ENCODE results near the gene ZNF667.

The ZNF667 gene

DNA sequence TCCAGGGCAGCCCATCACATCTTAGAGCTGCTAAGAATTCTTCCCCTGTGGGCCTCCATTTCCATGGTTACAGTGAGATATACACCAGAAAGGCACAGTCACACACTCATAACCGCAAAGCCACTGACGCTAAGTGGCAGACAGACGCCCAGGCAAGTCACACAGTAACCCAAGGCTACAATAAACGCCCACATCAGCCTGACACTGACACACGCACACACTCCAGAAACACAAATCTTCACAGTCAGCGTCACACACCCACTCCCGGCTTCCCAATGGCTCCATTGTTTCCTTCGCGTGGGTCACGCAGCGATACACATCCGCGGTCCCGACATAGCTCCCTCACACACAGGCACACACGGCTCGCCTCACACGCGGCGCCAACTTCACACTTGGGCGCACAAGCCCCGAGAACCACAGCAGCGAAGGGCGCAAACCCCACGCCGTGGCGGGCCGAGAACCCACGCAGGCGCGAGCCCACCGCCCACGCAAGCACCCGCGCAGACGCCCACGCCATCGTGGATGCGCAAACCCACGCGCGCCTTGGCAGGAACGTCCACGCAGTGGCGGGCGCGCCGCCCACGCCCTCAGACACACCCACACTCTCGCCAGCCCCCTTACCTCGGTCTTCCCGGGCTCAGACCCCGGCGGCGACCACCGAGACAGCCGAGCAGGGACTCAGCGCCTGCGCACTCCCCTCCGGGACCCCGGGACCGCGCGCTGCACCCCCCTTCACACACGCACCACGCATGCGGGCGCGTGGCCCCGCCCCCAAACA lies at the start of gene ZNF667:
Gene ZNF667, minus strand, starts transcription at position 695 of the 778 bp plus-strand sequence. CDS start 14,975 bp downstream, outside the sequence.
- peak; percentile 46 for DNase-seq (ENCODE audit: low read depth)

DNA sequence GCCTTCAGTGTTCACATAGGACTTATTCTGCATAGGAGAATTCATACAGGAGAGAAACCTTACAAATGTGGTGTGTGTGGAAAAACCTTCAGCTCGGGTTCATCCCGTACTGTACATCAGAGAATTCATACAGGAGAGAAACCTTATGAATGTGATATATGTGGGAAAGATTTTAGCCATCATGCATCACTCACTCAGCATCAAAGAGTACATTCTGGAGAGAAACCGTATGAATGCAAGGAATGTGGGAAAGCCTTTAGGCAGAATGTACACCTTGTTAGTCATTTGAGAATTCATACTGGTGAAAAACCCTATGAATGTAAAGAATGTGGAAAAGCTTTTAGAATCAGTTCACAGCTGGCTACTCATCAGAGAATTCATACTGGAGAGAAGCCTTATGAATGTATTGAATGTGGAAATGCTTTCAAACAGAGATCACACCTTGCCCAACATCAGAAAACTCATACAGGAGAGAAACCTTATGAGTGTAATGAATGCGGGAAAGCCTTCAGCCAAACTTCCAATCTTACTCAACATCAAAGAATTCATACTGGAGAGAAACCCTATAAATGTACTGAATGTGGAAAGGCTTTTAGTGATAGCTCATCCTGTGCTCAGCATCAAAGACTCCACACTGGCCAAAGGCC lies 48.2 kb upstream of the ZNF667 start:
- DNase-seq (ENCODE audit: low read depth), result no peak

DNA sequence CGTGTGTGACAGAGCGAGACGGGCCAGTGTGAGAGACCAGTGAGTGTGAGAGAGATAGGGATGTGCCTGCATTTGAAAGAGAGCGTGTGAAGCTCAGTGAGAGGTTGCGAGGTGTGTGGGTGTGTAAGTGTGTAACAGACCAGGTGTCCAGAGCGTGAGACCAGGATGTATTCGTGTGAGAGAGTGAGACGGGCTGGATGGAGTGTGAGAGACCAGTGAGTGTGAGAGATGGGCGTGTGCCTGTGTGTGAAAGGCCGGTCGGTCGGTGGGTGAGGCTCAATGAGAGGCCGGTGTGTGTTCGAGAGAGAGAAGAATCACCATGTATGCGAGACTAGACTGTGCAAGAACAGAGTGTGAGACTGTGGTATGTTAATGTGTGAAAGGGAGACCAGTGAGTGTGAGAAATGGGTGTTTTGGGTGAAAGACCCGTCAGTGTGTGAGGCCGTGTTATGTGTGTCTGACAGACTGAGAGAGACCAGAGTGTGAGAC lies 31.2 kb upstream of the ZNF667 start:
- no peak for DNase-seq (ENCODE audit: low read depth)

DNA sequence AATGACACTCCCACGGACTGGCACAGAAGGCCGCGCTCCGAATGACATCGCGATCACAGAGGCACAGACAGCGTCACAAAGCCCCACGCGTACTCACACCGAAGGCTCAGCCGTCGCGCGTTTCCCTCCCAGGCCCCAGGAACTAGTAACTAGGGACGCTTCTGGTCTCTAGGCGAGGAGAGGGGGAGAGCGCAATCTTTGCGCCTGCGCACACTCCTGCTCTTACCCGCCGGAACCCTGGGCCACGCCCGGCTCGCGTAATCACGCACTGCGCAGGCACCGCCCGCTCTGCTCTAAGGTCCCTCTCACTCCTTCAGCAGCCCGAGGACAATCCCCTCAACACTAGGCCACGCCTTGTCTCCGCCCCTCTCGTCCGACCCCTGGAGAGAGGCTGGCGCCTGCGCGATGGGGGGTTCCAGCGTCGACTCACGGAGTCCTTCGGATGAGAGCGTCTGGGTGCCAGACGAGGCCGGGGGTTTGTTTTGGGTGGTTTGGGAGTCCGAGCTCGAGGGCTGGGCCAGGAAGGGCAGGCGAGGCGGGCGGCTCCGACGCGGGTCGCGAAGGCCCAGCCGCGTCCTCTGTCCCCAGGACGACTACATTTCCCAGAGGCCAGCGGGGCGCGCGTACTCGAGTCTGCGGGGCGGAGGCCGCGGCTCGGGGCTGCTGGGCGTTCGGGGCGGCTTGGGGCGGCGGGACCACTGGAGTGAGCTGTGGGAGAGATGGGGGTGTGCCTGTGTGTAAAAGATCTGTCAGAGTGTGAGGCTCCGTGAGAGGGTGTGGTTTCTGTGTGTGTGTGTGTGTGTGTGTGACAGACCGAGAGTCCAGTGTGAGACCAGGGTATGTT lies 30.5 kb upstream of the ZNF667 start, which contains the start of gene ZNF471:
Gene ZNF471, plus strand, starts transcription at position 410 of the 844 bp plus-strand sequence. CDS start 3,717 bp downstream, outside the sequence.
- peak; percentile 98 for DNase-seq (ENCODE audit: low read depth)

DNA sequence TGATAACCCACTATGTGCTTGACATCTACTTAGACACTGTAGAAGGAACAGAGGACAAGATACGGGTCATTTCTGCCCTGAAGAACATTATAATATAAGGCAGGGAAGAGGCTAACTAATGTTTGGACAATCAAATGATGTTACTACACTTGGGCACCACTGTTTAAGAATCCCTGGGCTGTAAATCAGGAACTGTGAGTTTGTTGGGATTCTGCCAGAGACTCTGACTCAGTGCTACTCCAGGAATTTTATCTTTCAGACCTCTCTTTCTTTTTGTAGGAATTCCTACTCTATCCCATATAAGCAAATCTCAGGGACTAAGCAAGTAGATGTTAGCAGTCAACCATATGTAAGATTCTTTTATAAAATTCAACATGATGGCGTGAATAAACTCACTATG lies 27.4 kb upstream of the ZNF667 start:
- DNase-seq (ENCODE audit: low read depth), result no peak

DNA sequence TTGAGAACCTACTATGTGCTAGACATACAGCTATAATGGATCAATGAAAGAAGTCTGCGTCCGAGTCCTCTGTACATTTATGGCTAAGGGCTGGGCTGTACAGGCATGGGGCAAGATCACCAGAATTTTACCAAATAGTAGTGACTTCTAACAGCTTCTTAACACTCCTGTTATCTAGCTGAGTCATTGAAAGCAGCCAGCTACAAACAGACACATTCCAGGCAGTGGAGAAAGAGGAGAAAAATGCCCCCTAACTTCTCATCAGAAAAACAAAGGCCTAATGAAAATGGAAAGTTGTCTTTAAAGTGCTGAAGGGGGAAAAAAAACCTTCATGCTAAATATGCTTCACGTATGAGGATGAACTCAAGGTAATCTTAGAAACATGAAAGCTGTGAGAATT lies 14.3 kb upstream of the ZNF667 start:
- DNase-seq (ENCODE audit: low read depth), result no peak

DNA sequence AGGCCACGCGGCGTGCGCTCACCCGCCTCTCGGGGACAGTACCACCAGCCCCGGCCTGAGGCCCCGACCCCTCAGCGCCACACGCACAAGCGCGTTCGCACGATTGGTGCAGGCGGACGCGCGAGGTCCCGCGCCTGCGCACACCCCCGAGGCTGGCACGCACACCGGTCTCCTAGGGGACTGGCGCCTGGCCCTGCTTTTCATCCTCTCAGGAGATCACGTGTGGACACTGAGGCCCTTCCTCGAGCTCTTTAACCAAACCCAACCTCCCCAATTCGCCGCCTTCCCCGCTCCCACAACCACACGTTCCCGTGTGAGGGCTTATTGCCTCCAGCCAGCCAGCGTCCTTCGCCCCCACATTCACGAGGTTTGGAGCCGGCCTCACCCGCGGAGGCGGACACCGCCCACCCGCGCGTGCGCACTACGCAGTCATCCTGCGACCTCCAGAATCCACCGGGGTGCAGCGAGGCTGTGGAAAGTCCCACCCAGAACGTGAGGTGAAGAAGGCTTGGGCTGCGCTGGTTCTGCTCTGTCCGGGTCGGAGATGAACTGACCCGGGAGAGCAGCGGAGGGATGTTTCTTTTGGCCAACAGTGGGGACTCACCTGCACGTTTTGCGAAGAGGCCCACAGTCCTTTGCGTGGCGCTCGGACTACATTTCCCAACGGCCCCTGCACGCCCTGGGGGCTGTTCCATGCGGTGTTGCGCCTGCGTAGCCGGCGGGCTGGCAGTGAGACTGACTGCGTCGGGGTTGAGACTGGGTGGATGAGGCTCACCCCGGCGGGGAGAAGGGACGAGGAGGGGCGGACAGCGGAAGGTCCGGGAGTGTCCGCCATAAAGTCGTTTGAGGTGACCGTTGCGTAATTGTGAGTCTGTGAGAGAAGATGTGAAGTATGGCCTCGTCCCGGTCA lies 539 bp upstream of the ZNF667 start:
- peak; percentile 94 for DNase-seq (ENCODE audit: low read depth)

DNA sequence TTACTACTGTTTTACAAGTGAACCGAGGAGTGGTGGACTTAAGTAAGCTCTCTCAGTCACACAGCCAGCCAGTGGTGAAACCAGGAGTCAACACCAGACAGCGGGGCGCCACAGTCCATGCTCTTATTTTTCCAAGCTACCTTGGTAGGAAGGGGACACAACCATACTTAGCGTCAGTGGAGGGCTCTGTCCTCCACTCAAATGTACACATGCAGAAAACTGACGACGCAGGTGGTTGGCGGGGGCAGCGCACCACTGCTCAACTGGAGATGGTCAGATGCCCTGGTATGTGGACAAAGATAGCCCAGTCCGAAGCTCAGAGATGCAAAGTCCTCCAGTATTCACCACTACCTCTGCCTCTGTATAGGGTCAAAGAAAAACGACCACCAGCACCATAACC lies 1.1 kb downstream of the ZNF667 start:
- DNase-seq (ENCODE audit: low read depth), result no peak

DNA sequence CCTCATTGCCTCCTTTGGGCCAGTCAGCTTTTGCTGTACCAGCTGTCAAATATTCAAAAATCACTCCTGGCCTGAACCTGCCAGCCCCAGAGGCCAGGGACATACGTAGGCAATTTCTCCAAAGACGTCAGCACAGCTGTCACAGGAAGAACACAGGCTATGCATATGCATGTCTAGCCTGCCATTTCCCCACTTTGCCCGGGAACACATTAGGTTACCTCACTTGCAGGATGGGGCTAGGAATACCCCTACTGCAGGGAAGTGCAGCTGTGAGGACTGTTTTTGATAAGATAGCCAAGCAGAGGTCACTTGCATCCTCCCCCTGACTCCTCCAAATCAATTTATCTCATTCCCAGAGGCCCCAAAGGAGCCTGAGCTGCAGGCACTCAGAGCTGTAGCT lies 2.8 kb downstream of the ZNF667 start:
- no peak for DNase-seq (ENCODE audit: low read depth)

DNA sequence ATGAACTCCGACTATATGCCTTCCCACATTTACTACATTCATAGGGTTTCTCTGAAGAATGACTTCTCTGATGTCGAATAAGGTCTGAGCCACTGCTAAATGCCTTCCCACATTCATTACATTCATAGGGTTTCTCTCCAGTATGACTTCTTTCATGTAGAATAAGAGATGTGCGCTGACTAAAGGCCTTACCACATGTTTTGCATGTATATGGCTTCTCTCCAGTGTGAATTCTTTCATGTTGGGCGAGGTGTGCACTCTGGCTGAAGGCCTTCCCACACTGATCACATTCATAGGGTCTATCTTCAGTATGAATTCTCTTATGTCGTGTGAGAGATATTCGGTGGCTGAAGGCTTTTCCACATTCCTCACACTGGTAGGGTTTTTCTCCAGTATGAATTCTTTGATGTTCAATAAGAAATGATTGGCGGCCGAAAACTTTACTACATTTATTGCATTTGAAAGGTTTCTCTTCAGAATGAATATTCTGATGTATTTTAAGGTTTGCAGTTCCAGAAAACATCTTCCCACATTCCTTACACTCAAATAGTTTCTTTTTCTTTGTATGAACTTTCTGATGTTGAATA lies 35.8 kb downstream of the ZNF667 start:
- DNase-seq (ENCODE audit: low read depth), result no peak

DNA sequence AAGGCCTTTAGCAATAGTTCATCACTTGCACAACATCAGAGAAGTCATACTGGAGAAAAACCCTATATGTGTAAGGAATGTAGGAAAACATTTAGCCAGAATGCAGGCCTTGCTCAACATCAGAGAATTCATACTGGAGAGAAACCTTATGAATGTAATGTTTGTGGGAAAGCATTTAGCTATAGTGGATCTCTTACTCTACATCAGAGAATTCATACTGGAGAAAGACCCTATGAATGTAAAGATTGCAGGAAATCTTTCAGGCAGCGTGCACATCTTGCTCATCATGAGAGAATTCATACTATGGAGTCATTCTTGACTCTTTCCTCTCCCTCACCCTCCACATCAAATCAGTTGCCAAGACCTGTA lies 53.2 kb downstream of the ZNF667 start:
- no peak for DNase-seq (ENCODE audit: low read depth)

DNA sequence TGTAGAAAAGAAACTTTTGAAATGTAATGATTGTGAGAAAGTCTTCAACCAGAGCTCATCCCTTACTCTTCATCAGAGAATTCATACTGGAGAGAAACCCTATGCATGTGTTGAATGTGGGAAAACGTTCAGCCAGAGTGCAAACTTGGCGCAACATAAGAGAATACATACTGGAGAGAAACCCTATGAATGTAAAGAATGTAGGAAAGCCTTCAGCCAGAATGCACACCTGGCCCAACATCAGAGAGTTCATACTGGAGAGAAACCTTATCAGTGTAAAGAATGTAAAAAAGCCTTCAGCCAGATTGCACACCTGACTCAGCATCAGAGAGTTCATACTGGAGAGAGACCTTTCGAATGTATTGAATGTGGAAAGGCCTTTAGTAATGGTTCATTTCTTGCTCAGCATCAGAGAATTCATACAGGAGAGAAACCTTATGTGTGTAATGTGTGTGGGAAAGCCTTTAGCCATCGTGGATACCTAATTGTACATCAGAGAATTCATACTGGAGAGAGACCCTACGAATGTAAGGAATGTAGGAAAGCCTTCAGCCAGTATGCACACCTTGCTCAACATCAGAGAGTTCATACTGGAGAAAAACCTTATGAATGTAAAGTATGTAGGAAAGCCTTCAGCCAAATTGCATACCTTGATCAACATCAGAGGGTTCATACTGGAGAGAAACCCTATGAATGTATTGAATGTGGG lies 53.7 kb downstream of the ZNF667 start:
- no peak for DNase-seq (ENCODE audit: low read depth)

DNA sequence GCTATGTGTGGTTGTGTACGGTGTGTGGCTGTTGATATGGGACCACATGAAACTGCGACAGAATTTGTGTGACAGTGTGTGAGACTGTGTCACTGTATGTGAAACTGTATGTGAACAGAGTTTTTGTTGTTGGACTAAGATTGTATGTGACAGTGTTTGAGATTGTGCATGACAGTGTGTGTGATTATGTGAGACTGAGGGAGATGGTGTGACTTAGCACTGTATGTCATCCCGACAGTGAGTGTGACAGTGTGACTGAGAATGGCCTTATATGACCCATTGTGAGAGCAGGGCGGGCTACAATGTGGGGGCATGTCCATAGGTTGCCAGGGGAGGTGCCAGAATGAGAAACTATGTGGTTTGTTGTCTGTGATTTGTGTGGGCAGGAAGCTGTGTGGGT lies 72.1 kb downstream of the ZNF667 start:
- DNase-seq (ENCODE audit: low read depth), result no peak

DNA sequence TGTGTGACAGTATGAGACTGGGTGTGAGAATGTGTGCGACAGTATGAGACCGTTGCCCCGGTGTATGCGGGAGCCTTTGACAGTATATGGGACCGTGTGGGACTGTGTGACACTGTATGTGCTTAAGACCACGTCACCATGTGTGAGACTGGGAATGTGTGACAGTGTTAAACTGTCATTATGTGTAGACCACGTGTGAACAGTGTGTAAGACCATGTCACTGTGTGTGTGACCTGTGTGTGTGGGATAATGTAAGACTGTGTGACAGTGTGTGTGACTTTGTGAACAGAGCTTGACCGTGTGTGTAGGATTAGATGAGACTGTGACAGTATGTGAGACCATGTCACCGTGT lies 72.5 kb downstream of the ZNF667 start:
- no peak for DNase-seq (ENCODE audit: low read depth)

DNA sequence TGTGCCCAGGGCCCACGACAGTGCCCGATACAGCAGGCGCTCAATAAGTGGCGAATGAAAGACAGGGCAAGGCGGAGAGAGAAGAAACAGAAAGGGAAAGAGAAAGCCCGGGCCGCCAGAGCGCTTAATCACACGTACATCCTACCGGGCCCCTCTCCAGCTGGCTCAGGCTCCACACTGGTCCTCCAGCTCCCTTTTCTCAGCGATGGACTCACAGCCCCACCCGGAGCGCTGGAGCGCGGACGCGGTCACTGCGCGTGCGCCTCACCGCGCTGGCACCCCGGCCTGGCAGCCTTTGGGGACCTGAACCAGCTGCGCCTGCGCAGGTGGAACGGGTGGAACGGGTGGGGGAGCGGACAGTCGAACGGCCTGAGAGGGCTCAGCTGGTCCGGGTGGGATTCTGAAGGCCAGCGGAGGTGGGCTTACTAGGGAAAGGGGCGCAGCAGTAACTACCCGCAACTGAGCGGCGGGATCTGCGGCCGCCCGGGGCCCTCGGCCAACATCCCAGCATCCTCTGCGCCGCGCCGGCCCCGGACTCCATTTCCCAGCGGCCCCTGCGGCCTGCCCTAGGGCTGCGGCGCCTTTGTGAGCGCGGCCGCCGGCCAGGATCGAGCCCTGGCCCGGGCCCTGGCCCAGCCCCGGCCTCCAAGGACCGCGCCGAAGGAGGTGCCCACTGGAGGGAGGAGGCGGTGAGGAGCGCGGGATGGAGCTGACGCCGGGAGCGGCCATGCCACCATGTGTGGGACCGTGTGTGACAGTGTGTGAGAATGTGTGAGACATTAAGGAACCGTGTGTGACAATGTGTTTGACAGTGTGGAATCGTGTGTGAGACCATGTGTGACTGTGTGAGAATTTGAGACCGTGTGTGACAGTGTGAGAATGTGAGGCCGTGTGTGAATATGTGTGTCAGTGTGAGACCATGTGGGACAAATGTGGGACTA lies 73.1 kb downstream of the ZNF667 start, which contains the start of gene ZNF583:
Gene ZNF583, plus strand, starts transcription at position 569 of the 941 bp plus-strand sequence. CDS start 2,783 bp downstream, outside the sequence.
- DNase-seq (ENCODE audit: low read depth), result peak; percentile 98

DNA sequence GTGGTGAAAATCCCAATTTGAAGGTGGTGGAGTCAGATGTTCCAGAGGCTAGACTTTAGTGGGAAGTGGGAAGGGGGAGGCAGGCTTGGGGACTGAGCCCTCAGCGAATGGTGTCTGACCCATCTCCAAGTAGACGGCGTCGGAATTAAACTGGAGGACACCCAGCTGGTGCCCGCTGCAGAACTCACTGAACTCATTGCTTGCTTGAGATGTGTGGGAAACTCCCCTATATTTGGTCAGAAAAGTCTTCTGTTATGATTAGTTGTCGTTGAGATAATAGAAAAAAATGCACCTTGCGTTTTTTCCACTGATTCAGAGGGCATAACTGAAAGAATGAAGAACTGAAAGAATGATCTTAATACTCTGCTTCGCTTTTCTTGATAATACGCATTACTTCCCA lies 73.9 kb downstream of the ZNF667 start:
- no peak for DNase-seq (ENCODE audit: low read depth)

DNA sequence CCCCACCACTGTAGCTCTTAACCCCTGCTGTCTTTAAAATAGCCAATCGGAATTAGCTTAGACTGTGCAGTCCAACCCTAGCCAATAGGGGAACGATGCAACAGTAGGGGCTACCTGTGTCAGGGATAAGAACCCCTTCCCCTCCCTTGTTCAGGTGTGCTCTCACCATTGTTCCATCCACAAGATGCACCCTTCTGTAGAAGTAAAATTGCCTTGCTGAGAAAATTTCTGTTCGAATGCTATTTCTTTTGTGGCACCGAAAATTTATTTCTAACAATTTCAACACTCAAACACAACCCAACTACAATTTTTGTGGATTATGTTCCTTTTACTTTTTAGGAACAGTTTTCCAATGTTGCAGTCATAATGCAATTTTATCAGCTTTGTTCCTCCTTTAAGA lies 76.7 kb downstream of the ZNF667 start:
- DNase-seq (ENCODE audit: low read depth), result no peak

DNA sequence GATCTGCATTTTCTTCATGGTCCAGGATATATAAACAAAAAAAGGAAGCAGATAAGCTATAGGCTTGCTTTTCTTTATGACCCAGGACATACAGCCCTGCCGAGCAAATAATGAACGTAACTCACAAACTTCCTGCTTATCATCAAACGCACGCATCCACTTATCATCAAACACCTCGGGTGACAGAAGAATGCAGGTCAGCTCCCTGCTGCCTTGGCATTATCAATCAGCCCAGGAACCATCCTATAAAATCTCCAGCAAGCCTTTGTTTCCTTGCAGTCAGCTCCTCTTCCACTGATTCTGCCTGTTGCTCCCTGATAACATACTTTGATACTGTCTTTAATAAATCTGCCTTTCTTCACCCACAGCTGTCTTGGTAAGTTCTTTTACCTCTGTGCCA lies 78.3 kb downstream of the ZNF667 start:
- no peak for DNase-seq (ENCODE audit: low read depth)
